IgD-negative memory B cell (primary cell): ENCODE measurements around the gene TULP1. TPM values are rescaled to one million over a fixed set of nuclear protein-coding genes. Genes with fewer than 3 reads are reported as not detected.

Experiments used
- H3K27ac Mint-ChIP-seq, 3 donors: one replicate each; pipeline ENCODE4 v1.8.0; 2020 to 2022; ENCODE audit warnings: mild to moderate bottlenecking in 3 of 3, mixed read lengths in 3 of 3, moderate library complexity in 1 of 3
- H3K27me3 Mint-ChIP-seq: one replicate; pipeline ENCODE4 v1.8.0; 2021; ENCODE audit warnings: mixed read lengths
- H3K36me3 Mint-ChIP-seq: one replicate; pipeline ENCODE4 v1.8.0; 2020; ENCODE audit warnings: mild to moderate bottlenecking, mixed read lengths
- H3K4me1 Mint-ChIP-seq, 3 donors: one replicate each; pipeline ENCODE4 v1.8.0; 2020 to 2022; ENCODE audit warnings: mixed read lengths in 3 of 3, mild to moderate bottlenecking in 1 of 3
- H3K4me3 Mint-ChIP-seq, 4 donors: one replicate each; pipeline ENCODE4 v1.8.0; 2020 to 2022; ENCODE audit warnings: mild to moderate bottlenecking in 4 of 4, mixed read lengths in 4 of 4, moderate library complexity in 3 of 4
- H3K9me3 Mint-ChIP-seq, 3 donors: one replicate each; pipeline ENCODE4 v1.8.0; 2020 to 2021; ENCODE audit warnings: mixed read lengths in 3 of 3, mild to moderate bottlenecking in 1 of 3
- polyA plus RNA-seq: library from polyadenylated mRNA; unstranded; fragments of 300-500 nt; fragmentation: Illumina TruSeq; gene quantifications from one replicate; pipeline ENCODE4 v1.2.3, GENCODE V29; 2021

TULP1 gene
- polyA plus RNA-seq, 1 donor from 2014 or later = not detected

DNA sequence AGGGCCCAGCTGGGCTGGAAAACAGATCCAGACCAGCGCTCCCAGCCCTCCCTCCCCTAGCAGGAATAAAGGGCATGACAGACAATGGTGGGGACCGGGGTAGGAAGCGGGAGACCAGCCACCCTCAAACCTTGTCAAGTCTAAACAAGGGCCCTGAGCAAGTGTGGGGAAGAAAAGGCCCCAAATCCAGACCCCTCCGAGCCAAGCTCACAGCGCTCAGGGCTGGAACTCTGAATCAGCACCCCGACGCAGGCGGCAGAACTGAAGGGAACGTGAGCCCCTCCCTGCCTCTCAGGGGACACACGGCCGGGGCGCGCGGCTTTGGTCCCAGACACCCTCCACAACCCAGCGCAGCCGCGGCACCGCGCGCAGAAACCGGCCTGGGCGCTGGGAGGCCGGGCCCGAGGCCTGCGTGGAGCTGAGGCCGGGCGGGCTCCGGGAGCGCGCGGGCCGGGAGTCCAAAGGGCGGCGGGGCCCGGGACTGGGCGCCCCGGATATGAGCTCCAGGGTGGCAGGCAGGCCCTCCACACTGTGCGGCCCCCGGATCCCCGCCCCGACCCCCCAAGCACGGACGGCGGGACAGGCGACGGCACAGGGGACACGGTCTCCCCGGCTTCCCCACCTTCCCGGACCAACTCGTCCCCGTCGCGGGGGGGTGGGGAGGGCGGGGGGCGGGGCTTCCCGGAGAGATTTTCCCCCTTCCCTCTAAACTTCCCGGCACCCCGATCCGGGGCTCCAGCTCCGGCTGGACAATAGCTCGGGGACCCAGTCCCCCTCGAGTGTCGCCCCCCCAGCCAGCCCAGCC lies 16.5 kb downstream of the TULP1 start:
- Mint-ChIP-seq H3K4me1 (peaks cover 7 to 14% (median 10%) of the 10 kb centered on the region in 3 donors), H3K27me3 (peaks cover 30% of the 10 kb centered on the region), H3K4me3 (peak overlapping the region; percentile 71 to 92 (median 76)), H3K36me3 (no peaks in the 10 kb centered on the region), H3K9me3 (no peaks in the 10 kb centered on the region), H3K27ac (peak overlapping the region in 1 of 3 donors; percentile 12)

DNA sequence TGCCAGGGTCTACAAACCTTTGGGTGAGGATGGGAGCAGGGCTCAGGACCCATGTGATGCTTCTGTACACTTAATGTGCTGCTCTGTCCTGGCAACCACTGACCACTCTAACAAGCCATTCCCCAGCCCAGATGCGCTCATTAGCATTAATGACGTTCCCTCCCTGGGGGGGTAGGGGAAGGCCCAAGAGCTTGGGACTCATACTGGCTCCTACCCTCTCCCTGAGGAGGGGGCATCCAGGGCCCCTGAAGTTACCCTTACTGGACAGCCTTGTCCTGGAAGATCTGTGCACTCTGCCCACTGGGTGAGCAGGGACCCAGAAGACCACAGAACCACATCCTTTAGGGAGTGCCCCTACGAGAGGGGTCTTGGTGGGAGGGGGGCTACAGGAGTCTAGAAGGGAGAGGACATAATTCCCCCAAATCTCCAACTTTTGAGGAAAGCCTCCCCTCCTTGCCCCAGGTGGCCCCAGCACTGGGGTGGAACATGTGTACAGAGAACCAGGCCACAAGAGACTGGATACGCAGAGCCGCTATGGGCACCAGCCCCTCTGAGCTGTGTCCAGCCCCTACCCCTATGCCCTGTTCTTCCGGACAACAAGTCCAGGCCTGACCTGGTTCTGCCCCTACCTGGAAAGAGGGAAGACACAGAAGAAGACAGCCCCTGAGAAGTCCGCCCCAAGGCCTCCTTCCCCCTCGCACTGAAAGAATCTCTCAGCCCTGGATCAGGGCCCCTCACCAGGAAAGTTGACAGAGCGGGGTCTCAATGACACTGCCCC lies 17.2 kb downstream of the TULP1 start:
- H3K4me3 Mint-ChIP-seq = peak overlapping the region; percentile 70 to 92 (median 75)
- H3K4me1 Mint-ChIP-seq = peaks cover 9 to 14% (median 10%) of the 10 kb centered on the region in 3 donors
- no peaks in the 10 kb centered on the region for H3K36me3 Mint-ChIP-seq
- H3K27ac Mint-ChIP-seq = peak overlapping the region in 1 of 3 donors; percentile 12
- H3K27me3 Mint-ChIP-seq = peaks cover 31% of the 10 kb centered on the region
- no peaks in the 10 kb centered on the region for H3K9me3 Mint-ChIP-seq

GRCh38 chr6:35494161-35494563 lies 18.5 kb downstream of the TULP1 start:
- Mint-ChIP-seq H3K4me1 (peaks cover 9 to 14% (median 10%) of the 10 kb centered on the region in 3 donors), H3K27me3 (peaks cover 20% of the 10 kb centered on the region), H3K36me3 (no peaks in the 10 kb centered on the region), H3K27ac (peak overlapping the region in 1 of 3 donors; percentile 6), H3K9me3 (no peaks in the 10 kb centered on the region), H3K4me3 (peak overlapping the region in 3 of 4 donors; percentile 5 to 33 (median 14))

GRCh38 chr6:35493307-35493983 lies 19.3 kb downstream of the TULP1 start:
- no peaks in the 10 kb centered on the region for H3K36me3 Mint-ChIP-seq
- no peaks in the 10 kb centered on the region for H3K9me3 Mint-ChIP-seq
- peaks cover 15% of the 10 kb centered on the region for H3K27me3 Mint-ChIP-seq
- peaks cover 9 to 11% (median 10%) of the 10 kb centered on the region in 3 donors for H3K4me1 Mint-ChIP-seq
- peak overlapping the region in 1 of 3 donors; percentile 34 for H3K27ac Mint-ChIP-seq
- peak overlapping the region in 2 of 4 donors; percentile 5 to 33 for H3K4me3 Mint-ChIP-seq

DNA sequence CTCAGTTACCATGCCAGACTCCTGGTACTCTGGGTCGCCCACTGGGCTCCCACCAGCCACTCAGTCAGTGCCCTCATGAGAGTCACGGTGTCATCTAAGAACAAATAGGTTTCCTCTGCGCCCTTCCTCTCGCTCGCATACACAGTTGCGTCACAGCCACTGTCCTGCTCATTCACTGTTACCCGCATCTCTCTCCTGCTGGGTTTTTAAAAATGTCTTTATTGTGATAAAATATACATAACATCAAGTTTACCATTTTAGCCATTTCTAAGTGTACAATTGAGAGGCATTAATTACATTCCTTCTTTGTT lies 19.8 kb downstream of the TULP1 start:
- Mint-ChIP-seq H3K36me3 (no peaks in the 10 kb centered on the region), H3K4me3 (peak overlapping the region in 1 of 4 donors; percentile 33), H3K4me1 (peaks cover 9 to 11% (median 10%) of the 10 kb centered on the region in 3 donors), H3K9me3 (no peaks in the 10 kb centered on the region), H3K27ac (peak overlapping the region in 1 of 3 donors; percentile 34), H3K27me3 (peaks cover 11% of the 10 kb centered on the region)

DNA sequence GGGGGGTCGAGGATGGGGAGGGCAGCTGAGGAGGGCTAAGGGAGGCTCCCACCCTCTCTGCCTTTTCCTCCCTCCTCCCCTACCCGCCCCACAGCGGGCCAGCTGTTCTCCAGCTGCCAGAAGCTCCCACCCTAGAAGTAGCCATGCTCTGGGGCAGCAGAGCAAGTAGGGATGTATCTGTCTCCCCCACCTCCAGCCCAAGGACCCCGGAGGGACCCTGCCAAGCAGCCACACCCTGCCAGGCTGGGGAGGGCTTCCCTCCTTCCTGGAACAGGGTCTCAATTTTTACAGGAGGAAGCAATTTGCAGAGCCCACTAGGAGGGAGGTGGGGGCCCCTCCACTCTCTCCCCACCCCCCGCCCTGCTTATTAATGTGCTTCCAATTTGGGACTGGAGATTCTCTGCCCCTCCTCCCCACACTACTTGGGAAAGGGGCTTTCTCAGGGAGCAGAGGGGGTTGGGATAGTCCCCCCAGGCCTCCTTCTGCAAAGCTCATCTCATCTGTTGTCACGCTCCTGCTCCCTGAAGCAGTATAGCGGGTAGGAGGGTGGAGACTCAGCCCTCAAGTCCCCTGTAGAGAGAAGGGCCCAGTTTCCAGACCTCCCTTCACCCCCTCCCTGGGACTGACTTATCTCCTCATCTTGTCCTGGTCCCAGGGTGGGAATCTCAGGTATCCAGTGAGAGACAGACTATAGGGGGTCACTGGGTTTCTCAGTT lies 20.3 kb downstream of the TULP1 start:
- H3K4me3 Mint-ChIP-seq = no peak overlapping the region
- no peak overlapping the region for H3K27ac Mint-ChIP-seq
- H3K36me3 Mint-ChIP-seq = no peaks in the 10 kb centered on the region
- H3K4me1 Mint-ChIP-seq = peaks cover 9 to 11% (median 10%) of the 10 kb centered on the region in 3 donors
- H3K9me3 Mint-ChIP-seq = no peaks in the 10 kb centered on the region
- peaks cover 10% of the 10 kb centered on the region for H3K27me3 Mint-ChIP-seq

DNA sequence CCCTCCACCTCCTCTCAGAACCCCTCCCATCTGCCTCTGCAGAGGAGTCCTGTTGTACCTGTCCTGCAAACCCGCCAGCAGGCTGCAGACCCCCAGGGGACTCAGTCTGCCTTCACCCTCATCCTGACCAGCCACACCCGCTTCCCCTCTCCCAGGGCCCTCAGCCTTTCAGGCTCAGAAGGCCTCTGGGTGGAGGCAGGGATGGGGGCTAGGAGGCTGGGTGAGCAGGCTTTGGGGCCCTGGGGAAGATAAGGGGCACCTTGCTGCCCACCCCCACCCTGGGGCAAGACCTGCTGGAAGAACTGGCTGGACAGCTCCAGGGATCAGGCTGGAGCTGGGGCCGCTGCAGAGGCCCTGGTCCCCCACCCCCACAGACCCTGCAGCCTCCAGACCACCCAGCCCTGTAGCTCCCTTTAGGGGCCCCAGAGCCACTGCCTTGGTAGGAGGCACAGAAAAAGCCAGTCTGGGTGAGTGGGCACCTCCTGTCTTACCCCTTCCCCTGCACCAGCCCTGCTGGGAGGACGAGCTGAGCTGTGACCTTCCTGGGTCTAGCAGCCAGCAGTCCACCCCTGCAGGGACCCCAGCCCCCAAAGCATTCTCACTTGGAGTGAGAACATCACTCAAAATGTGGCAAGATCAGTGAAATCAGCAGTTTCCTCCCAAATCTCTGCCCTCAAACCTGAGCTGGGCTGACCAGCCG lies 21.0 kb downstream of the TULP1 start:
- Mint-ChIP-seq H3K9me3 (no peaks in the 10 kb centered on the region), H3K36me3 (no peaks in the 10 kb centered on the region), H3K27ac (no peak overlapping the region), H3K27me3 (peaks cover 10% of the 10 kb centered on the region), H3K4me3 (no peak overlapping the region), H3K4me1 (peaks cover 9 to 11% (median 10%) of the 10 kb centered on the region in 3 donors)

- no peak overlapping the region for H3K27ac Mint-ChIP-seq
- no peak overlapping the region for H3K4me3 Mint-ChIP-seq
- peaks cover 10% of the 10 kb centered on the region for H3K27me3 Mint-ChIP-seq
- peaks cover 9 to 11% (median 10%) of the 10 kb centered on the region in 3 donors for H3K4me1 Mint-ChIP-seq
- no peaks in the 10 kb centered on the region for H3K36me3 Mint-ChIP-seq
- no peaks in the 10 kb centered on the region for H3K9me3 Mint-ChIP-seq
Measured at GRCh38 chr6:35490821-35491557, 21.7 kb downstream of the TULP1 start.

DNA sequence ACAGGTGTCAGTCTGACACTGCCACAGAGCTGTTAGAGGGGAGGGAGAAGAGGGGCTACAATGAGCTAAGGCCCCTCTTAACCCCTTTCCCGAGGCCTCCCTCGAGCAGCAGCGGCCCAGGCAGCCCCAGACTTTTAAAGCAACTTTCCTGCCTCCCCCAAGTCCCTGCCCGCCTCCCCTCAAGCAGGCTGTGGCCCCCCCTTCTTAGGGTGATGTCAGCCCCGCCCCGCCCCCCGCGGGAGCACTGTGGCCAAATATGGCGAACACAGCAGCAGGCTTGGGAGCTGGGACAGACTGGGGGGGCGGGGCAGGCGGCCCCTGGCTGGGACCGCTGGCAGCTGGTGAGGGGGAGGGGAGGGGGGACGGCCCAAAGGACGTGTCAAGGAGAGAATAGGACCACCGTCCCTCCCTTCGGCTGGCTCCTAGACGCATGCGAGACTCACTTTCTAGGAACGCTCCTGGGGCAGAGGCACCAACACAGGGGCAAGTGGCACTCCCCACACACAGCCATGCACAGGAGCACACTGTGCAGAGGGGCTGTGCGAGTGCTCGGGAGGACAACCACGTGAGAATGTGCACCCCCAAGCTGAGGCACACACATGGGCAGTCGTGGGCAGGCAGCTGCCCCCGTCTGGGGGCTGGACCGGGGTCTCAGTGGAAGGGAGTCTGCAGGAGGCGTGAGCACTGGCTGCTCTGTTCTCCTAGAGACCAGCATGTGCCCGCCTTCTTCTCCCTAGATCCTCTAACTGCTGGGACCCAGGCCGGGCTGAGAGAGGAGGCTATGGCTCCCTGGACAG lies 22.5 kb downstream of the TULP1 start:
- Mint-ChIP-seq H3K36me3 (no peaks in the 10 kb centered on the region), H3K4me3 (no peak overlapping the region), H3K27ac (no peak overlapping the region), H3K4me1 (peaks cover 9 to 11% (median 10%) of the 10 kb centered on the region in 3 donors), H3K27me3 (peaks cover 10% of the 10 kb centered on the region), H3K9me3 (no peaks in the 10 kb centered on the region)

DNA sequence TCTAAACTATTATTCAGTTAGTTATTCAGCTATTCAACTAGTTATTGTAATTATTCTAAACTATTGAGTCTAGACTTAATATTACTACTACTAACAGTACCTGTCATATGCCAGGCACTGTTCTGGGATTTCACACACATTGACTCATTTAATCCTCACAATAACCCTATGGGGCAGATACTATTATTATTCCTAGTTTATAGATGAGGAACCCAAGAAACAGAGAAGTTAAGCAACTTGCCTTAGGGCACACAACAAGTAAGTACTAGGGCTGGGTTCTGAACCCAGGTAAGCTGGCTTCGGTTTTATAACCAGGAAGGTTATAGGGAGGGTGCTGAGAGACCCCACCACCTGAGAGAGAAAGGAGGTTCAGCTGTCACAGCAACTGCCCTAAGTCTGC lies 23.6 kb downstream of the TULP1 start:
- Mint-ChIP-seq H3K27ac (no peak overlapping the region), H3K27me3 (peaks cover 4% of the 10 kb centered on the region), H3K4me1 (peaks cover 5 to 10% (median 8%) of the 10 kb centered on the region in 3 donors), H3K36me3 (no peaks in the 10 kb centered on the region), H3K4me3 (peak overlapping the region in 1 of 4 donors; percentile 32), H3K9me3 (no peaks in the 10 kb centered on the region)

DNA sequence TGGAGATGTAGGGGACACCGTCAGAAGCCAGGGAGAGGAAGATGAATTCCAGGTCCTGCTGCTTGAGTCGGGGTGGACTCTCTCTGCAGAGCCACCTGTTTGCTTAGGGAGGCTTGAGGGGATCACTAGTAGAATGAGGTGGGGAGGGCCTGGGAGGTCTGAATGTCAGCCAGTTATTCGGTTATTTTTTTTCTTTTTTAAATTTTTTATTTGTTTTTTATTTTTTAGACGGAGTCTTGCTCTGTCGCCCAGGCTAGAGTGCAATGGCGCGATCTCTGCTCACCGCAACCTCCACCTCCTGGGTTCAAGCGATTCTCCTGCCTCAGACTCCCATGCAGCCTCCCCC lies 24.2 kb downstream of the TULP1 start:
- Mint-ChIP-seq H3K27ac (no peak overlapping the region), H3K4me1 (peaks cover 4 to 5% (median 5%) of the 10 kb centered on the region in 3 donors), H3K27me3 (peaks cover 3% of the 10 kb centered on the region), H3K9me3 (no peaks in the 10 kb centered on the region), H3K4me3 (no peak overlapping the region), H3K36me3 (no peaks in the 10 kb centered on the region)

DNA sequence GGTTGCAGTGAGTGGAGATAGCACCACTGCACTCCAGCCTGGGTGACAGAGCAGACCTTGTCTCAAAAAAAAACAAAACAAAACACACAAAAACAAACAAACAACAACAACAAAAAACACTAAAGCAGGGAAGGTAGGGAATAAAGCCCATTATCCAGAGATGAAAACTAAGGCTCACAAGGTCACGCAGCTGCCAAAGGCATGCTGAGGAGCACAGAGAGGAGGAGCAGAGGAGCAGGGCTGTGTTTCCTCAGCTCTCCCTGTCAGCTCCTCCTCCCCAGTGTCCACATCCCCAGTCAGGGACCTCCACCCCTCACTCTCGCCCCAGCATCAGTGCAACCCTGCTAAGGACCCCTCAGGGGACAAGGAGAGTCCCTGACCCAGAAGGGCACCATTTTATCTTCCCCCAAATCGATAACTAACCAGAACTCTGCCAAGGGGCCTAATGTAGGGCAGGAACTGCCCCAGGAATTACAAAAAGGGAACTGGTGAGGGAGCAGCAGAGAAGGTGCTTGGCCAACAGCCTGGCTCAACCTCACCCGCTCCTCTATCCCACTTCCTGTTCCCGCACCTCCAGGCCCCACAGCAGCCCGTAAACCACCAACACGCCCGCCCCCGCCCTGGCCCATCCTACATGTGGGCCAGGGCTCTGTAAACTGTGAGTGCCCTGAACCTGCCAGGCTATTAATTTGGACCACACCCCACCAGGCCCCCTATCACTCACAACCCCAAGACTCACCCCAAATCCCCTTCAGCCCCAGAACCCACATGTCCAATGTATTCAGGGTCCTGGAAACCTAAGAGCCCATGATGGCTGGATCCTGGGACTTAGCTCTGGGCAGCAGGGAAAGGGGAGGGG lies 24.8 kb downstream of the TULP1 start:
- Mint-ChIP-seq H3K9me3 (no peaks in the 10 kb centered on the region), H3K4me1 (peaks cover 0 to 4% (median 0%) of the 10 kb centered on the region in 3 donors), H3K4me3 (peak overlapping the region in 1 of 4 donors; percentile 89), H3K27me3 (peaks cover 3% of the 10 kb centered on the region), H3K27ac (no peak overlapping the region), H3K36me3 (no peaks in the 10 kb centered on the region)
